Endothelial cell of umbilical vein (primary cell): ENCODE results near the gene GSG1L. TPM values are rescaled to one million over a fixed set of nuclear protein-coding genes. Genes with fewer than 3 reads are reported as not detected.

Experiments
- BruUV-seq: library from RNA; stranded (reverse); fragments of 400-500 nt; replicated peaks from 2 replicates; lab custom pipeline; 2021; lab: Mats Ljungman, UMichigan
- CTCF ChIA-PET: fragments of 300-600, 350-600 bp; sonication (Branson Sonifier 250); formaldehyde crosslinking; loops from one replicate; lab custom pipeline; 2021; ENCODE audit warnings: antibody characterized with exemption, inconsistent platforms; lab: Charles Lee
- POLR2A ChIA-PET: fragments of 300-600, 350-600 bp; sonication (Branson Sonifier 250); formaldehyde crosslinking; loops from one replicate; lab custom pipeline; 2021; ENCODE audit warnings: antibody characterized with exemption, inconsistent platforms; lab: Charles Lee
- DNase-seq: peaks from one replicate; pipeline ENCODE4 v3.0.0-alpha.2; 2011; ENCODE audit warnings: low read depth, low spot score
- FAIRE-seq: peaks from 2 replicates; lab custom pipeline; 2011; peaks lifted over from hg19 to GRCh38; lab: Jason Lieb, UNC
- H2AFZ ChIP-seq: 2 replicates; pipeline ENCODE4 v1.6.0; 2012; ENCODE audit warnings: low read depth, low read length, control low read depth, inconsistent platforms
- H3K27ac ChIP-seq: 2 replicates; pipeline ENCODE4 v1.5.1; 2011; ENCODE audit warnings: low read depth, mild to moderate bottlenecking, control low read depth, low read length, moderate library complexity; ENCODE audit not compliant: insufficient read depth
- H3K27me3 ChIP-seq, 2 experiments: 2 replicates each; pipeline versions ENCODE4 v1.6.0 to v1.6.1; 2011; ENCODE audit warnings: low read length in 2 of 2, mixed read lengths in 1 of 2; ENCODE audit not compliant: control insufficient read depth in 2 of 2, insufficient read depth in 2 of 2
- H3K36me3 ChIP-seq, 2 experiments: 2 replicates in 1 of 2; 3 replicates in 1 of 2; pipeline ENCODE4 v1.5.1; 2011; ENCODE audit warnings: low read length in 2 of 2, mild to moderate bottlenecking in 1 of 2, moderate library complexity in 1 of 2; ENCODE audit not compliant: control insufficient read depth in 2 of 2, insufficient read depth in 2 of 2; ENCODE audit errors: extremely low read depth in 1 of 2
- H3K4me1 ChIP-seq: 3 replicates; pipeline ENCODE4 v1.5.1; 2011; ENCODE audit warnings: mild to moderate bottlenecking, low read length; ENCODE audit not compliant: control insufficient read depth, insufficient read depth; ENCODE audit errors: extremely low read depth
- H3K4me2 ChIP-seq: 2 replicates; pipeline ENCODE4 v1.6.1; 2011; ENCODE audit warnings: low read length, control low read depth, mixed read lengths; ENCODE audit not compliant: insufficient read depth
- H3K4me3 ChIP-seq, 3 experiments: fragments of 200-600 bp in 1 of 3; sonication (generic), shearing (Covaris generic) in 1 of 3; replicated peaks in 1 of 3; 2 replicates each; pipeline ENCODE4 v1.5.1; 2011 to 2016; ENCODE audit warnings: control low read depth in 3 of 3, low read length in 3 of 3, mild to moderate bottlenecking in 2 of 3, inconsistent platforms in 1 of 3, low read depth in 1 of 3, moderate library complexity in 1 of 3; ENCODE audit not compliant: insufficient read depth in 1 of 3
- H3K79me2 ChIP-seq: 2 replicates; pipeline ENCODE4 v1.6.0; 2012; ENCODE audit warnings: low read length, inconsistent platforms; ENCODE audit not compliant: control insufficient read depth, insufficient read depth
- H3K9ac ChIP-seq: replicated peaks from 2 replicates; pipeline ENCODE3; 2011; ENCODE audit warnings: low read length, control low read depth; ENCODE audit not compliant: insufficient read depth; ENCODE audit errors: extremely low read depth
- H3K9me1 ChIP-seq: replicated peaks from 3 replicates; pipeline ENCODE4 v1.6.0; 2011; ENCODE audit warnings: mild to moderate bottlenecking, low read length; ENCODE audit not compliant: control insufficient read depth, insufficient read depth; ENCODE audit errors: extremely low read depth
- H3K9me3 ChIP-seq: replicated peaks from 2 replicates; pipeline ENCODE4 v1.5.1; 2012; ENCODE audit warnings: low read length, inconsistent platforms; ENCODE audit not compliant: control insufficient read depth, insufficient read depth
- H4K20me1 ChIP-seq: replicated peaks from 2 replicates; pipeline ENCODE3; 2011; ENCODE audit warnings: mild to moderate bottlenecking, low read length; ENCODE audit not compliant: control insufficient read depth, insufficient read depth; ENCODE audit errors: extremely low read depth
- CTCF ChIP-seq, 2 donors: IDR thresholded peaks; 1 replicate in 1 of 2; 2 replicates in 1 of 2; pipeline ENCODE4 v1.5.1; 2011; ENCODE audit warnings: low read length in 2 of 2, mild to moderate bottlenecking in 2 of 2, moderate library complexity in 2 of 2, control low read depth in 1 of 2, inconsistent platforms in 1 of 2, low read depth in 1 of 2; ENCODE audit not compliant: insufficient read depth in 1 of 2; ENCODE audit errors: extremely low read depth in 1 of 2
- EZH2 ChIP-seq: IDR thresholded peaks from 2 replicates; pipeline ENCODE4 v1.6.1; 2012; ENCODE audit warnings: borderline replicate concordance, low read depth, mild to moderate bottlenecking, moderate library complexity, low read length, inconsistent platforms; ENCODE audit not compliant: severe bottlenecking
- FOS ChIP-seq: IDR thresholded peaks from 2 replicates; pipeline ENCODE4 v1.6.1; 2011; ENCODE audit warnings: mild to moderate bottlenecking, low read length, moderate library complexity, borderline replicate concordance; ENCODE audit not compliant: insufficient read depth
- GATA2 ChIP-seq: IDR thresholded peaks from 2 replicates; pipeline ENCODE4 v1.7.0; 2011; ENCODE audit warnings: low read depth, mild to moderate bottlenecking, moderate library complexity, mixed read lengths, low read length; ENCODE audit not compliant: insufficient read length, insufficient read depth
- JUN ChIP-seq: IDR thresholded peaks from 2 replicates; pipeline ENCODE4 v1.6.1; 2011; ENCODE audit warnings: borderline replicate concordance, low read depth; ENCODE audit not compliant: insufficient read length, insufficient read depth
- MYC ChIP-seq: IDR thresholded peaks from one replicate; pipeline ENCODE4 v1.6.1; 2011; ENCODE audit warnings: mild to moderate bottlenecking, low read depth, low read length
- POLR2A ChIP-seq: IDR thresholded peaks from 2 replicates; pipeline ENCODE4 v1.6.1; 2012; ENCODE audit warnings: low read depth, mild to moderate bottlenecking, control low read depth, low read length
- POLR2AphosphoS5 ChIP-seq: IDR thresholded peaks from 2 replicates; pipeline ENCODE4 v1.6.1; 2012; ENCODE audit warnings: low read depth, mild to moderate bottlenecking, control low read depth, low read length, moderate library complexity; ENCODE audit not compliant: insufficient read depth
- dilution Hi-C: fragments of 300-500 bp; cut with MboI; formaldehyde crosslinking; loops from one replicate; pipeline ENCODE4 v1.15.0; 2019; ENCODE audit warnings: low sequenced_read_pairs; ENCODE audit not compliant: extremely low pct_ligation_motif_present
- intact Hi-C: fragments of 100-400 bp; cut with micrococcal nuclease; formaldehyde crosslinking; loops from one replicate; pipeline ENCODE4 v1.10.0; 2022
- polyA plus RNA-seq, 4 experiments: library from polyadenylated mRNA; depleted of rRNA in 3 of 4; stranded (reverse) in 3 of 4; unstranded in 1 of 4; fragments of >200 nt; gene quantifications; 2 replicates each; pipeline versions ENCODE4 v1.2.1 to v1.2.3, GENCODE V29; 2011 to 2012; ENCODE audit warnings: missing spikeins in 1 of 4
- total RNA-seq: library from RNA; stranded (reverse); gene quantifications from 2 replicates; pipeline ENCODE4 v1.2.3, GENCODE V29; 2021
- TF ChIP-seq, protein P1 (sequence below): IDR thresholded peaks from 2 replicates; pipeline ENCODE4 v1.6.1; 2011; ENCODE audit not compliant: insufficient read depth, insufficient read length

Gene GSG1L
- total and polyA plus RNA-seq, 2 donors (not counting 3 experiments of a cell fraction or from before 2014, with no cell fraction given), result 0.06 TPM; not detected in 1

DNA sequence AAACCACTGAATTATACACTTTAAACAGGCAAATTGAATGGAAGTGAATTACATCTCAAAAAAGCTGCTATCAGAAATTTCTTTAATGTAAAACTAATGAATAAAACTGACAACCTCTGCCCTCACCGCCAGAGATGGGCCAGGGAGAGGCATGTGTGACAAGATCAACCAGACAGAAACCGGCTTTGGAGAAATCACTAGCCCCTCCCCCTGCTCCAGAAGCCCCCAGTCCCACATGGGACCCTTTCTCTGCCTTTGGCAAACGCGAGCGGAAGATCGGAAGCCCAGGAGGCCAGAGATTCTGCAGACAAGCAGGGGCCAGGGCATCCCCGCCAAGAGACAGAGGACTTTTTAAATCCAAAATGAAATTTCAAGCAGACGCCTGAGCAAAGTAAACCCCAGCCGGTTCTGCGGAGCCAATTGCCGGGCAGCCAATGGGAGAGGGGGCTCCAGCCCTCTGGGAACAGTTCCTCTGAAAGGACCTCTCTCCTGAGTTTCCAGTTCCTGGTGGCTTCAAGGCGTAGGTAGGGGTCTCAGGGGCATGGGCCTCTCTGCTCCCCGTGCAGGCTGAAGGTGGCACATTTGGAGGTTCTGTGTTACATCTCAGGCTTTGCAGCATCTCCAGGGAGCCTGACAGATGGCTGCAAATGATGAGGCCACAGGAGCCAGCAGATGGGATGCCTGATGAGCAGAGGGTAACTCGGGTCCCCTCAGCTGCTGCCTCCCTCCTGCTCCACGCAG, 118.1 kb downstream of the GSG1L start:
- Histone ChIP-seq H3K36me3 (no peaks in the 10 kb centered on the region), H3K27ac (no peak overlapping the region), H4K20me1 (no peaks in the 10 kb centered on the region), H3K79me2 (no peaks in the 10 kb centered on the region), H3K4me2 (no peak overlapping the region), H3K9ac (no peak overlapping the region), H3K9me3 (no peaks in the 10 kb centered on the region), H2AFZ (no peak overlapping the region), H3K9me1 (no peaks in the 10 kb centered on the region), H3K4me1 (no peaks in the 10 kb centered on the region), H3K4me3 (no peak overlapping the region), H3K27me3 (peaks cover 0 to 1% of the 10 kb centered on the region in 2 experiments)
- POLR2A ChIA-PET, result no interaction called here
- CTCF ChIA-PET, result no interaction called here
- dilution Hi-C loops, result no loop called here
- no peak for DNase-seq
- intact Hi-C loops, result no loop called here
- TF ChIP-seq POLR2AphosphoS5 (no peak), EZH2 (no peak), GATA2 (no peak), JUN (no peak), POLR2A (no peak), CTCF (IDR thresholded peaks at IDR 0.05; ENCODE audit: extremely low read depth in 1 of 2, insufficient read depth in 1 of 2, low read depth in 1 of 2, low read length in 2 of 2) (no peak), FOS (no peak), MYC (no peak)
- TF ChIP-seq, protein P1, sequence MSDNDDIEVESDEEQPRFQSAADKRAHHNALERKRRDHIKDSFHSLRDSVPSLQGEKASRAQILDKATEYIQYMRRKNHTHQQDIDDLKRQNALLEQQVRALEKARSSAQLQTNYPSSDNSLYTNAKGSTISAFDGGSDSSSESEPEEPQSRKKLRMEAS, result no peak
- no TSS peak for BruUV-seq
- FAIRE-seq, result no peak
